Glutamatergic neuron (in vitro differentiated cells): ENCODE results near the gene CDC73. TPM values are rescaled to one million over a fixed set of nuclear protein-coding genes. Genes with fewer than 3 reads are reported as not detected.

Source experiments
- DNase-seq: peaks from one replicate; pipeline ENCODE4 v3.0.0; 2022
- H3K27ac Mint-ChIP-seq: one replicate; pipeline ENCODE4 v1.8.0; 2020; ENCODE audit warnings: mild to moderate bottlenecking, mixed read lengths, inconsistent platforms; ENCODE audit not compliant: unreplicated experiment
- H3K27me3 Mint-ChIP-seq: one replicate; pipeline ENCODE4 v1.8.0; 2020; ENCODE audit warnings: mild to moderate bottlenecking, moderate library complexity, mixed read lengths, inconsistent platforms; ENCODE audit not compliant: unreplicated experiment
- H3K36me3 Mint-ChIP-seq: one replicate; pipeline ENCODE4 v1.8.0; 2020; ENCODE audit warnings: mild to moderate bottlenecking, mixed read lengths, inconsistent platforms; ENCODE audit not compliant: unreplicated experiment
- H3K4me1 Mint-ChIP-seq: one replicate; pipeline ENCODE4 v1.8.0; 2020; ENCODE audit warnings: mild to moderate bottlenecking, low read depth, mixed read lengths, inconsistent platforms; ENCODE audit not compliant: unreplicated experiment
- H3K4me3 Mint-ChIP-seq: one replicate; pipeline ENCODE4 v1.8.0; 2020; ENCODE audit warnings: mild to moderate bottlenecking, mixed read lengths, inconsistent platforms; ENCODE audit not compliant: unreplicated experiment
- H3K9me3 Mint-ChIP-seq: one replicate; pipeline ENCODE4 v1.8.0; 2020; ENCODE audit warnings: mild to moderate bottlenecking, moderate library complexity, mixed read lengths, inconsistent platforms; ENCODE audit not compliant: unreplicated experiment
- total RNA-seq: library from RNA; stranded (reverse); fragmentation: NEBNext Ultra II Directional; extraction: Animal tissue kit (Norgen Biotek cat#: 25700); gene quantifications from one replicate; pipeline ENCODE4 v1.2.1, GENCODE V29; 2021; ENCODE audit not compliant: unreplicated experiment
- TF ChIP-seq, protein P1 (sequence below): fragments of 200-600 bp; sonication (generic); IDR thresholded peaks from one replicate; pipeline ENCODE4 v1.5.0; 2021; ENCODE audit not compliant: partially characterized antibody, unreplicated experiment

The CDC73 gene
- total RNA-seq, 1 donor from 2014 or later, result 40.0 TPM

GRCh38 chr1:193176113-193176512, 54.3 kb downstream of the CDC73 start:
- Mint-ChIP-seq H3K4me3 (no peak overlapping the region), H3K36me3 (peaks cover 3% of the 10 kb centered on the region), H3K27me3 (no peaks in the 10 kb centered on the region), H3K9me3 (no peaks in the 10 kb centered on the region), H3K4me1 (peaks cover 16% of the 10 kb centered on the region), H3K27ac (no peak overlapping the region)
- TF ChIP-seq, protein P1, sequence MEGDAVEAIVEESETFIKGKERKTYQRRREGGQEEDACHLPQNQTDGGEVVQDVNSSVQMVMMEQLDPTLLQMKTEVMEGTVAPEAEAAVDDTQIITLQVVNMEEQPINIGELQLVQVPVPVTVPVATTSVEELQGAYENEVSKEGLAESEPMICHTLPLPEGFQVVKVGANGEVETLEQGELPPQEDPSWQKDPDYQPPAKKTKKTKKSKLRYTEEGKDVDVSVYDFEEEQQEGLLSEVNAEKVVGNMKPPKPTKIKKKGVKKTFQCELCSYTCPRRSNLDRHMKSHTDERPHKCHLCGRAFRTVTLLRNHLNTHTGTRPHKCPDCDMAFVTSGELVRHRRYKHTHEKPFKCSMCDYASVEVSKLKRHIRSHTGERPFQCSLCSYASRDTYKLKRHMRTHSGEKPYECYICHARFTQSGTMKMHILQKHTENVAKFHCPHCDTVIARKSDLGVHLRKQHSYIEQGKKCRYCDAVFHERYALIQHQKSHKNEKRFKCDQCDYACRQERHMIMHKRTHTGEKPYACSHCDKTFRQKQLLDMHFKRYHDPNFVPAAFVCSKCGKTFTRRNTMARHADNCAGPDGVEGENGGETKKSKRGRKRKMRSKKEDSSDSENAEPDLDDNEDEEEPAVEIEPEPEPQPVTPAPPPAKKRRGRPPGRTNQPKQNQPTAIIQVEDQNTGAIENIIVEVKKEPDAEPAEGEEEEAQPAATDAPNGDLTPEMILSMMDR, result no peak
- DNase-seq, result no peak

GRCh38 chr1:193176788-193177187, 55.0 kb downstream of the CDC73 start:
- H3K4me3 Mint-ChIP-seq, result no peak overlapping the region
- no peak for DNase-seq
- H3K4me1 Mint-ChIP-seq, result peaks cover 21% of the 10 kb centered on the region
- no peaks in the 10 kb centered on the region for H3K27me3 Mint-ChIP-seq
- H3K27ac Mint-ChIP-seq, result no peak overlapping the region
- peaks cover 3% of the 10 kb centered on the region for H3K36me3 Mint-ChIP-seq
- TF ChIP-seq, protein P1, result no peak
- H3K9me3 Mint-ChIP-seq, result no peaks in the 10 kb centered on the region

GRCh38 chr1:193179094-193179493, 57.3 kb downstream of the CDC73 start:
- no peaks in the 10 kb centered on the region for H3K27me3 Mint-ChIP-seq
- peaks cover 21% of the 10 kb centered on the region for H3K4me1 Mint-ChIP-seq
- peaks cover 2% of the 10 kb centered on the region for H3K9me3 Mint-ChIP-seq
- DNase-seq, result no peak
- H3K36me3 Mint-ChIP-seq, result peaks cover 3% of the 10 kb centered on the region
- TF ChIP-seq, protein P1, result no peak
- H3K4me3 Mint-ChIP-seq, result peak overlapping the region; percentile 61
- no peak overlapping the region for H3K27ac Mint-ChIP-seq

- peak overlapping the region; percentile 94 for H3K4me3 Mint-ChIP-seq
Measured at GRCh38 chr1:193181536-193181935, 59.7 kb downstream of the CDC73 start.

DNA sequence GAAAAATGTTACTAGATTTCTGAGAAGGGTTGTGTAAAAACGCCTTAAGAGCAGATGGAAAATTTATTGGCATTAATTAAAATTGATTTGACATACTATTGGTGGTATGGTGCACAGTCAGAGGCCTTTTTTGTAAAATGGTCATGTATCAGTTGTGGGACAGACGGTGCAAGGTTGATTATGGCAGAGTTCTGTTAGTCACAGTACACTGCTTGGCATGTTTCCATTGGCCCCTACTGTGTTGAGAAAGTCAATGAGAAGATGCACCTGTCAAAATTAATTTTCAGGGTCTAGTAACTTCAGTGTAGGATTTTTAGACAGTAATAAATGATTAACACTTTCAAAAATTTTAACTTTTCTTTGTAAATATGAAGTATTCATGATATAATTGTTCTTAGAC, 60.2 kb downstream of the CDC73 start:
- H3K27ac Mint-ChIP-seq, result no peak overlapping the region
- DNase-seq, result no peak
- H3K9me3 Mint-ChIP-seq, result peaks cover 19% of the 10 kb centered on the region
- H3K4me3 Mint-ChIP-seq, result peak overlapping the region; percentile 94
- peaks cover 19% of the 10 kb centered on the region for H3K4me1 Mint-ChIP-seq
- TF ChIP-seq, protein P1, result no peak
- H3K36me3 Mint-ChIP-seq, result peaks cover 12% of the 10 kb centered on the region
- peaks cover 16% of the 10 kb centered on the region for H3K27me3 Mint-ChIP-seq

More at GRCh38 chr1:193181536-193181935, 59.7 kb downstream of the CDC73 start:
- H3K27ac Mint-ChIP-seq, result peak overlapping the region; percentile 36
- peaks cover 12% of the 10 kb centered on the region for H3K36me3 Mint-ChIP-seq
- peaks cover 19% of the 10 kb centered on the region for H3K4me1 Mint-ChIP-seq
- peaks cover 12% of the 10 kb centered on the region for H3K27me3 Mint-ChIP-seq
- no peak for DNase-seq
- TF ChIP-seq, protein P1, result no peak
- peaks cover 16% of the 10 kb centered on the region for H3K9me3 Mint-ChIP-seq
